ENCODE measurements around the gene CNTNAP2.

GRCh38 chr7:148037044-148037443 is 1920.4 kb downstream of the CNTNAP2 start:
- TF ChIP-seq, protein P1, sequence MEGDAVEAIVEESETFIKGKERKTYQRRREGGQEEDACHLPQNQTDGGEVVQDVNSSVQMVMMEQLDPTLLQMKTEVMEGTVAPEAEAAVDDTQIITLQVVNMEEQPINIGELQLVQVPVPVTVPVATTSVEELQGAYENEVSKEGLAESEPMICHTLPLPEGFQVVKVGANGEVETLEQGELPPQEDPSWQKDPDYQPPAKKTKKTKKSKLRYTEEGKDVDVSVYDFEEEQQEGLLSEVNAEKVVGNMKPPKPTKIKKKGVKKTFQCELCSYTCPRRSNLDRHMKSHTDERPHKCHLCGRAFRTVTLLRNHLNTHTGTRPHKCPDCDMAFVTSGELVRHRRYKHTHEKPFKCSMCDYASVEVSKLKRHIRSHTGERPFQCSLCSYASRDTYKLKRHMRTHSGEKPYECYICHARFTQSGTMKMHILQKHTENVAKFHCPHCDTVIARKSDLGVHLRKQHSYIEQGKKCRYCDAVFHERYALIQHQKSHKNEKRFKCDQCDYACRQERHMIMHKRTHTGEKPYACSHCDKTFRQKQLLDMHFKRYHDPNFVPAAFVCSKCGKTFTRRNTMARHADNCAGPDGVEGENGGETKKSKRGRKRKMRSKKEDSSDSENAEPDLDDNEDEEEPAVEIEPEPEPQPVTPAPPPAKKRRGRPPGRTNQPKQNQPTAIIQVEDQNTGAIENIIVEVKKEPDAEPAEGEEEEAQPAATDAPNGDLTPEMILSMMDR (IDR thresholded peaks at IDR 0.05), result no peak
- TF ChIP-seq REST (IDR thresholded peaks at IDR 0.05; ENCODE audit: insufficient read depth in 1 of 2, low read depth in 2 of 2, low read length in 1 of 2) (no peak), TCF7L2 (IDR thresholded peaks at IDR 0.05; ENCODE audit: low read depth, low read length) (no peak), POLR2AphosphoS5 (IDR thresholded peaks at IDR 0.05; ENCODE audit: low read depth, low read length) (no peak)
